Lung microvascular endothelial cell (primary cell): ENCODE results near the gene TREX2. TPM values are rescaled to one million over a fixed set of nuclear protein-coding genes. Genes with fewer than 3 reads are reported as not detected.

ENCODE experiments used
- DNase-seq, 2 donors: peaks; one replicate each; pipeline versions ENCODE4 v3.0.0 to v3.0.0-alpha.2; 2010; ENCODE audit warnings: low read depth in 2 of 2
- total RNA-seq: library from RNA; depleted of rRNA; stranded (reverse); fragments of >200 nt; gene quantifications from 2 replicates; pipeline ENCODE4 v1.2.1, GENCODE V29; 2014

TREX2 gene, protein sequence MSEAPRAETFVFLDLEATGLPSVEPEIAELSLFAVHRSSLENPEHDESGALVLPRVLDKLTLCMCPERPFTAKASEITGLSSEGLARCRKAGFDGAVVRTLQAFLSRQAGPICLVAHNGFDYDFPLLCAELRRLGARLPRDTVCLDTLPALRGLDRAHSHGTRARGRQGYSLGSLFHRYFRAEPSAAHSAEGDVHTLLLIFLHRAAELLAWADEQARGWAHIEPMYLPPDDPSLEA
- 4.4 and 7.7 TPM in 2 replicates for total RNA-seq

GRCh38 chrX:153445856-153446635, at the start of gene TREX2:
Gene TREX2 (minus strand): TSS chrX:153446056. CDS start chrX:153445430, 626 bp downstream.
- DNase-seq, result no peak

GRCh38 chrX:153495362-153495751, 49.5 kb upstream of the TREX2 start:
- peak in 1 of 2 donors; percentile 10 for DNase-seq

- DNase-seq, result peak; percentile 52 to 81
Observed at GRCh38 chrX:153494541-153495361, 48.9 kb upstream of the TREX2 start, which contains the start of gene BGN. Gene BGN (plus strand): TSS chrX:153494980. CDS start chrX:153504632, 9,652 bp downstream.

DNA sequence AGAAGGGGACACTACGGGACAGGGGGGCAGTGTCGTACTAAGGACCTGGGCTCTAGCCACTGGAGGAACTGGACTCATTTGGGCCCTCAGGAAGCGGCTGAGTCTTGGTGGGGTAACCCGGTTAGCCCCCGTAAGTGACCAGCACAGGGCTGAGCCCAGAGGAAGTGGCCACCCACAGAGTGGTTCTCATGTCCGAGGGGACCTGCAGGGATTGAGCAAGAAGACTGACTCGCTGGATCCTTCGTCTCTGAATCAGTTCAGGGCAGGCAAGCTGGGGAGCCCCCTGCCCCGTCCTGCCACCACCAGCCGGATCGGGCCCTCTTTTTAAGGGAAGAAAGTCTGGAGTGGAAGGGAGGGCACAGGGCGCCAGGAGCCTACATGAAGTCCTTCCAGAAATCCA, 48.2 kb upstream of the TREX2 start:
- no peak for DNase-seq

GRCh38 chrX:153493085-153493484, 47.2 kb upstream of the TREX2 start:
- DNase-seq, result no peak

- no peak for DNase-seq
Observed at GRCh38 chrX:153492543-153492942, 46.7 kb upstream of the TREX2 start.

- peak in 1 of 2 donors; percentile 10 for DNase-seq
Observed at GRCh38 chrX:153491918-153492317, 46.1 kb upstream of the TREX2 start.

GRCh38 chrX:153491351-153491914, 45.6 kb upstream of the TREX2 start:
- no peak for DNase-seq

GRCh38 chrX:153490217-153490930, 44.5 kb upstream of the TREX2 start:
- DNase-seq, result no peak

- DNase-seq, result peak; percentile 29 to 77
Observed at GRCh38 chrX:153488231-153488914, 42.5 kb upstream of the TREX2 start.

DNA sequence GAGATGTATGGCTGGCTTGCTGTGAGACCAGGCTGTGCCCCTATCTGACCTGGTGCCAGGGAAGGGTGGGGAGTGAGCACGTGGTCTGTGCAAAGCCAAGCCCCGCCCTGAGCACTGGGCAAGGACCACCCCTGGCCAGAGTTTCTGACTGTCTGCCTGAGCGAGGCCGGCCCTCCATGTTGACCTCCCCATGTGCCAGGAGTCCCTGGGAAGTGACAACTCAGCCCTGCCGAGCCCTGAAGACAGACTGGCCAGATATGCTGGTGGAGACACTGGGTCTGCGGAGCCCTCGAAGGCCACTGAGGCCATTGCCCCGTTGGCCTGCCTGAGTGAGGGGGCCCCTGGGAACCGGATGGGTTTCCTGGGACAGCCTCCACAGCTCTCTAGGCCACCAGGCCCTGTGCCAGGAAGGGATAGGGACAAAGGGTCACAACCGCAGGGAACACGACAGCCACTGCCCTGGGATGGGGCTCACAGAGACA, 41.8 kb upstream of the TREX2 start:
- peak in 1 of 2 donors; percentile 50 for DNase-seq

DNA sequence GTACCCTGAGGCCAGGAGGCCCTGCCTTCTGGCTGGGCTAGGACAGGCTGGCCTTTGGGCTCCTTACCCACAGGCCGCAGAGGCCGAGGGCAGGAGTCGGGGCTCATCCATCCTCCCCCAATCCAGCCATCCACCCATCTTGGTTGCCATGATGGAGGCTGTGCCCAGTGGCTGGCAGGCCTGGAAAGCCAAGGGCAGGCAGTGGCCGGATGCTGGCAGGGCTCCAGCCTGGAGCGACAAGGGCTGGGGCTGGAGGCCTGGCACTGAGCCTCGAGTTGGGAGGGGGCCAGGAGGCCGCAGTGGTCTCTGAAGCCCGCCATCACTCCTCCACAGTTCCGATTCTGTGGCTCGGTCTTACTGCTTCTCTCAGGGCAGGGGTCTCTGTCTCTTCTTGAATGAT, 40.3 kb upstream of the TREX2 start:
- no peak for DNase-seq

GRCh38 chrX:153485396-153486080, 39.7 kb upstream of the TREX2 start:
- no peak for DNase-seq

DNA sequence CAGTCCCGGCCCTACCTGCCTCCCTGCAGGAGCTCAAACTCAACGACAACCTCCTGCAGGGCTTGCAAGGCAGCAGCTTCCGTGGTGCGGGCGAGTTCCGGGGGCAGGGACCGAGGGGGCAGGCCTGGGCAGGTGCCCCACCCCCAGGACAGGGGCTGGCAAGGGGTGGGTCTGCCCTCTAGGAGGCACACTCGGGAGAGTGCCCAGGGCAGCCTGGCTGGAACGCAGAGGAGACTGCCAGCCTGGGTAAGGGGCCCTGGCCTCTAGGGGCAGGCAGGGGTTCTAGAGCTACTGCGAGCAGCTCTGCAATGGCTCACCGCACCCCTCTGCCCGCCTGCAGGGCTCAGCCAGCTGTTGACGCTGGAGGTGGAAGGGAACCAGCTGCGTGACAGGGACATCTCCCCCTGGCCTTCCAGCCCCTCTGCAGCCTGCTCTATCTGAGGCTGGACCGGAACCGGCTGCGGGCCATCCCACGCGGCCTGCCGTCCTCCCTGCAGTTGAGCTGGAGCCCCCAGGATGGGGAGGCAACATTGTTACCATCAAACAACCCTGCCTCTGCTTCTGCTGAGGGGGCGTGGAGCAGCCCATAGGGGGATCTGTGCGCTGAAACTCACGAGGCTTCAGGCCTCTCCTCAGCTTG, 36.6 kb upstream of the TREX2 start:
- DNase-seq, result no peak

DNA sequence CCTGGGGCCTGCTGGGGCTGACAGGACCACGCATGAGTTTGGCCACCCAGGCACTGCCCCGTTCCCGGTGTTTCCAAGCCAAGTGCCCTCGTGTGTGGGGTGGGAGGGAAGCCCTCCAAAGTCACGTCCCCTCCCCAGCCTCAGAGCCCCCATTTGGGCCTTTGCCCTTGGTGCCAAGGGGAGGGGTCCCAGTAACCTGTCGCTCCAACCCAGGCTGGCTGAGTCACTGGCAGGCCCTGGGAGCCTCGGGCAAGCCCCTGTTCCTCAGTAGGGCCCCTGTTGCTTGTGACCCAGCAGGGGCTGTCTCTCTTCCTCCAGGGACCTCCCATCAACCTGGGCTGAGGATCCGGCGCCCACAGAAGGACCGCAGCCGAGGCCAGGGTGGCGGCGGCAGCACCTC, 35.2 kb upstream of the TREX2 start:
- DNase-seq, result no peak

GRCh38 chrX:153478746-153479145, 32.9 kb upstream of the TREX2 start:
- no peak for DNase-seq

GRCh38 chrX:153477901-153478300, 32.0 kb upstream of the TREX2 start:
- DNase-seq, result no peak

DNA sequence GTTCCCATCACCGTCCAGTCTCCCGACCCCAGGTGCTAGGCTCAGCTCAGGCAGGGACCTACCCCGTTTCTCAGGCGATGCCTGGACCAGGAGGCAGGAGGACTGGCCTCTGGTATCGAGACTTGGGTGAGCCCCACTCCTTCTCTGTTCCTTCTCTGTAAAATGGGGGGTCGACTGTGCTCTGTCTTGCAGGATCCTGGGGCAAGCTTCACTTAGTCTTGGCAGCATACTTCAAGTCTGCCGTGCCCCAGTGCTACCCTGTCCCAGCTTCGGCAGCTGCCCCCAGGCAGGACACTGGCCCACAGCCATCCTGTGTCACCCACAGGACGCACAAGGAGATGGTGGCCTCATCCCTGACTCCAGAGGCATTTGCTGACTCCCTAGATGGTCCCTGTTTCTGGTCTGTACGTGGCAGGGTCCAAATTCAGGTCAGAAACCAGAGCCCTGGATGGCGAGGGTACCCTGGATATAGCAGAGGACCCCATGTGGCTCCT, 31.6 kb upstream of the TREX2 start:
- no peak for DNase-seq
